ENCODE measurements around the gene KDM7A. TPM values are rescaled to one million over a fixed set of nuclear protein-coding genes. Genes with fewer than 3 reads are reported as not detected.

Gene KDM7A
- total and polyA plus RNA-seq, 2 experiments from 2014 or later = 0.75 to 7.0 TPM

- Histone ChIP-seq H2AFZ (no peak overlapping the region), H4K20me1 (ENCODE audit: insufficient read depth, poor library complexity, severe bottlenecking) (no peaks in the 10 kb centered on the region), H3K27me3 (no peaks in the 10 kb centered on the region), H3K27ac (no peak overlapping the region), H3K9me2 (replicated peaks; ENCODE audit: insufficient read depth) (no peaks in the 10 kb centered on the region), H3K79me2 (no peaks in the 10 kb centered on the region), H3K4me1 (ENCODE audit: insufficient read depth) (no peaks in the 10 kb centered on the region), H3K9me3 (ENCODE audit: low read depth) (no peaks in the 10 kb centered on the region), H3K36me3 (replicated peaks; ENCODE audit: insufficient read depth, low read depth) (no peaks in the 10 kb centered on the region), H3K4me2 (no peak overlapping the region), H3K4me3 (no peak overlapping the region)
- 98% methylated on average over 12 of the region's 12 CpGs for WGBS (ENCODE audit: low lambda C conversion rate, missing lambda C conversion rate)
- TF ChIP-seq EZH2 (IDR thresholded peaks at IDR 0.05; ENCODE audit: borderline replicate concordance) (no peak), EZH2phosphoT487 (IDR thresholded peaks at IDR 0.05; ENCODE audit: low read depth, severe bottlenecking, unreplicated experiment) (no peak), CTCF (IDR thresholded peaks at IDR 0.05; ENCODE audit: poor library complexity) (no peak)
- DNase-seq (ENCODE audit: low spot score) = no peak
These were observed 136.9 kb downstream of the KDM7A start for GRCh38 chr7:140039896-140040295.

DNA sequence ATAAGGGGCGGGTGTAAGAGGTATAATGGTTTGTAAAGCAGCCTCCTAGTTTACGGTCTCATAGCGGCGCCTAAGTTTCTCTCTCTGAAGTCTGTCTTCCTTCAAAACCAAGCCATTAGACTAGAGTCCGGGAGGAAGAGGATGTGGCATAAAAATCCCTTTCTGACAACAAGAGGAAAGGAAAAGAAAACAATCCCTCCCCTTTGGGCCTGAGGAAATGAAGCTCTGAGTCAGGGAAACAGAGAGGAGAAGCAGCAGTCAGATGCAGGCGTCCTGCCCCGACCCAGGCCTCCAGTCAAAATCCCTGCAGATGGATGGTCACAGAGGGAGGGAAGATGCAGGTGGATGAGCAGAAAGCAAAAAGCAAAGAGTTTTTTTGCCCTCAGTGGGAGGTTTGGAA, 137.7 kb downstream of the KDM7A start:
- Histone ChIP-seq H3K4me3 (no peak overlapping the region), H2AFZ (no peak overlapping the region), H3K9me3 (ENCODE audit: low read depth) (no peaks in the 10 kb centered on the region), H3K36me3 (replicated peaks; ENCODE audit: insufficient read depth, low read depth) (no peaks in the 10 kb centered on the region), H3K79me2 (no peaks in the 10 kb centered on the region), H4K20me1 (ENCODE audit: insufficient read depth, poor library complexity, severe bottlenecking) (no peaks in the 10 kb centered on the region), H3K27me3 (no peaks in the 10 kb centered on the region), H3K4me1 (ENCODE audit: insufficient read depth) (no peaks in the 10 kb centered on the region), H3K27ac (no peak overlapping the region), H3K4me2 (no peak overlapping the region), H3K9me2 (replicated peaks; ENCODE audit: insufficient read depth) (no peaks in the 10 kb centered on the region)
- no peak for DNase-seq (ENCODE audit: low spot score)
- TF ChIP-seq EZH2phosphoT487 (IDR thresholded peaks at IDR 0.05; ENCODE audit: low read depth, severe bottlenecking, unreplicated experiment) (no peak), EZH2 (IDR thresholded peaks at IDR 0.05; ENCODE audit: borderline replicate concordance) (no peak), CTCF (IDR thresholded peaks at IDR 0.05; ENCODE audit: poor library complexity) (no peak)
- WGBS (ENCODE audit: low lambda C conversion rate, missing lambda C conversion rate) = 76% methylated on average over 7 of the region's 7 CpGs

- no peak overlapping the region for H3K4me3 ChIP-seq
- no peaks in the 10 kb centered on the region for H4K20me1 ChIP-seq (ENCODE audit: insufficient read depth, poor library complexity, severe bottlenecking)
- WGBS (ENCODE audit: low lambda C conversion rate, missing lambda C conversion rate) = 73% methylated on average over 11 of the region's 11 CpGs
- H3K79me2 ChIP-seq = no peaks in the 10 kb centered on the region
- no peaks in the 10 kb centered on the region for H3K36me3 ChIP-seq (replicated peaks; ENCODE audit: insufficient read depth, low read depth)
- H3K9me3 ChIP-seq (ENCODE audit: low read depth) = no peaks in the 10 kb centered on the region
- no peaks in the 10 kb centered on the region for H3K4me1 ChIP-seq (ENCODE audit: insufficient read depth)
- H3K9me2 ChIP-seq (replicated peaks; ENCODE audit: insufficient read depth) = no peaks in the 10 kb centered on the region
- H3K27ac ChIP-seq = no peak overlapping the region
- H3K27me3 ChIP-seq = no peaks in the 10 kb centered on the region
- DNase-seq (ENCODE audit: low spot score) = no peak
- no peak for TF ChIP-seq CTCF (IDR thresholded peaks at IDR 0.05; ENCODE audit: poor library complexity)
- TF ChIP-seq EZH2phosphoT487 (IDR thresholded peaks at IDR 0.05; ENCODE audit: low read depth, severe bottlenecking, unreplicated experiment) = no peak
- TF ChIP-seq EZH2 (IDR thresholded peaks at IDR 0.05; ENCODE audit: borderline replicate concordance) = no peak
- no peak overlapping the region for H3K4me2 ChIP-seq
- no peak overlapping the region for H2AFZ ChIP-seq
These were observed 140.4 kb downstream of the KDM7A start for GRCh38 chr7:140036224-140036962.

Data from hepatocyte (in vitro differentiated cells).